ENCODE measurements around the gene ATF1. TPM values are rescaled to one million over a fixed set of nuclear protein-coding genes. Genes with fewer than 3 reads are reported as not detected.
"Not testable (repeated sequence)": the region's sequence is repeated elsewhere in the genome, so short reads cannot be mapped to it uniquely, and the experiment has no call there.

ATF1 gene
- total RNA-seq, 4 donors from 2014 or later = 14.9 to 24.9 (median 20.5) TPM

GRCh38 chr12:50820177-50820576, 56.3 kb downstream of the ATF1 start:
- H3K4me3 ChIP-seq (ENCODE audit: low read depth, poor library complexity, severe bottlenecking) = no peak overlapping the region
- TF ChIP-seq, protein P1, sequence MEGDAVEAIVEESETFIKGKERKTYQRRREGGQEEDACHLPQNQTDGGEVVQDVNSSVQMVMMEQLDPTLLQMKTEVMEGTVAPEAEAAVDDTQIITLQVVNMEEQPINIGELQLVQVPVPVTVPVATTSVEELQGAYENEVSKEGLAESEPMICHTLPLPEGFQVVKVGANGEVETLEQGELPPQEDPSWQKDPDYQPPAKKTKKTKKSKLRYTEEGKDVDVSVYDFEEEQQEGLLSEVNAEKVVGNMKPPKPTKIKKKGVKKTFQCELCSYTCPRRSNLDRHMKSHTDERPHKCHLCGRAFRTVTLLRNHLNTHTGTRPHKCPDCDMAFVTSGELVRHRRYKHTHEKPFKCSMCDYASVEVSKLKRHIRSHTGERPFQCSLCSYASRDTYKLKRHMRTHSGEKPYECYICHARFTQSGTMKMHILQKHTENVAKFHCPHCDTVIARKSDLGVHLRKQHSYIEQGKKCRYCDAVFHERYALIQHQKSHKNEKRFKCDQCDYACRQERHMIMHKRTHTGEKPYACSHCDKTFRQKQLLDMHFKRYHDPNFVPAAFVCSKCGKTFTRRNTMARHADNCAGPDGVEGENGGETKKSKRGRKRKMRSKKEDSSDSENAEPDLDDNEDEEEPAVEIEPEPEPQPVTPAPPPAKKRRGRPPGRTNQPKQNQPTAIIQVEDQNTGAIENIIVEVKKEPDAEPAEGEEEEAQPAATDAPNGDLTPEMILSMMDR (IDR thresholded peaks at IDR 0.05) = no peak
- no peak for TF ChIP-seq POLR2A (IDR thresholded peaks at IDR 0.05)
- DNase-seq (ENCODE audit: low spot score in 2 of 2) = no peak
- intact Hi-C loops (cut with DNase I; ENCODE audit: low total_unique reads) = no loop called here

GRCh38 chr12:50822082-50822481, 58.2 kb downstream of the ATF1 start:
- no peak overlapping the region for H3K4me3 ChIP-seq (ENCODE audit: low read depth, poor library complexity, severe bottlenecking)
- no peak for TF ChIP-seq POLR2A (IDR thresholded peaks at IDR 0.05)
- TF ChIP-seq, protein P1 (IDR thresholded peaks at IDR 0.05) = no peak
- 89 to 95% methylated on average over 1 of the region's 1 CpG for WGBS, 2 donors
- DNase-seq (ENCODE audit: low spot score in 2 of 2) = no peak
- intact Hi-C loops (cut with DNase I; ENCODE audit: low total_unique reads) = no loop called here

DNA sequence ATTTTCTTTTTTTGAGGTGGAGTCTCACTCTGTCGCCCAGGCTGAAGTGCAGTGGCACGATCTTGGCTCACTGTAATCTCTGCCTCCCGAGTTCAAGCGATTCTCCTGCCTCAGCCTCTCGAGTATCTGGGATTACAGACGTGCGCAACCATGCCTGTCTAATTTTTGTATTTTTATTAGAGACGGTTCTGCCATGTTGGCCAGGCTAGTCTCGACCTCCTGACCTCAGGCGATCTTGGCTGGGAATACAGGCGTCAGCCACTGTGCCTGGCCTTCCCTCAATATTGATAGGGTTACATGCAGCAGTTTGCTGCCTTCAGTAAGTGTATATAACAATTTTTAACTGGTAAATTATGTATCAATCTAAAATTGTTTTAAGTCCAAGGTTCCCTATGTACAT, 59.8 kb downstream of the ATF1 start:
- H3K4me3 ChIP-seq (ENCODE audit: low read depth, poor library complexity, severe bottlenecking); DNase-seq (ENCODE audit: low spot score in 2 of 2); intact Hi-C loops (cut with DNase I; ENCODE audit: low total_unique reads): not testable (repeated sequence)
- 89 to 90% methylated on average over 11 of the region's 11 CpGs for WGBS, 2 donors

DNA sequence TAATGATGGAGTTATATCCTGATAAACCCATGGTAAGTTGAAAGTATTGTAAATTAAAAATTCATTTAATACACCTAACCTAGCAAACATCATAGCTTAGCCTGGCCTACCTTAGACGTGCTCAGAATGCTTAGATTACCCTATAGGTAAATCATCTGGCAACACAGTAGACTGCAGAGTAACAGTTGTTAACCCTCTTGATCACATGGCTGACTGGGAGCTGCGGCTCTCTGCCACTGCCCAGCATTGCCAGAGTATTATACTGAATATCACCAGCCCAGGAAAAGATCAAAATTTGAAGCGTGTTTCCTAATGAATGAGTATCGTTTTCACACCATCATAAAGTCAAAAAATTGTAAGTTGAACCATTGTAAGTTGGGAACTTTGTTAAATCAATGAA, 61.0 kb downstream of the ATF1 start:
- intact Hi-C loops (cut with DNase I; ENCODE audit: low total_unique reads) = loop anchor here (5.0 kb wide), 1 partner anchor 162 kb away; no protein-coding TSS in a partner anchor
- no peak for DNase-seq (ENCODE audit: low spot score in 2 of 2)
- H3K4me3 ChIP-seq (ENCODE audit: low read depth, poor library complexity, severe bottlenecking) = no peak overlapping the region
- WGBS, 2 donors = 35 to 37% methylated on average over 4 of the region's 4 CpGs
- TF ChIP-seq POLR2A (IDR thresholded peaks at IDR 0.05) = no peak
- TF ChIP-seq, protein P1 (IDR thresholded peaks at IDR 0.05) = no peak

DNA sequence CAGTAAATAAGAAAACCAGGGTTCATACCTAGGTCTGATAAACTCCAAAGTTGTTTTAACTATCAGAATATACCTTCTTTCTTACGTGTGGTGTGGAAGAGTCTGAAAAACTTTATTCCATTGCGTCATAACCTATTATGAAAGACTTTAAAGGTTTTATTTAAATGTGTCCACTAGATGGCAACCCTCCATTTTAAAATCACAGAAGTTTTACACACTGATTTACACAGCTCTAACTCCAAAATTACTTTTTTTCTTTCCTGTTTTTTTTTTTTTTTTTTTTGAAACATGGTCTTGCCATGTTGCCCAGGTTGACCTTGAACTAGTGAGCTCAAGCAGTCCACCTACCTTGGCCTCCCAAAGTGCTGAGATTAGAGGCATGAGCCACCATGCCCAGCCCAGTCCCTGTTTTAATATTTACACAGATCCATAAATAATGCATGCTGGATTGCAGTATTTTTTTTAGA, 61.5 kb downstream of the ATF1 start:
- intact Hi-C loops (cut with DNase I; ENCODE audit: low total_unique reads) = loop anchor here (5.0 kb wide), 1 partner anchor 162 kb away; no protein-coding TSS in a partner anchor
- no peak overlapping the region for H3K4me3 ChIP-seq (ENCODE audit: low read depth, poor library complexity, severe bottlenecking)
- TF ChIP-seq, protein P1 (IDR thresholded peaks at IDR 0.05) = no peak
- TF ChIP-seq POLR2A (IDR thresholded peaks at IDR 0.05) = no peak
- 1 to 2% methylated on average over 2 of the region's 2 CpGs for WGBS, 2 donors
- DNase-seq (ENCODE audit: low spot score in 2 of 2) = no peak

- no peak for DNase-seq (ENCODE audit: low spot score in 2 of 2)
- WGBS, 2 donors = 69 to 94% methylated on average over 1 of the region's 1 CpG
- intact Hi-C loops (cut with DNase I; ENCODE audit: low total_unique reads) = loop anchor here (5.0 kb wide), 1 partner anchor 159 kb away; no protein-coding TSS in a partner anchor
- no peak overlapping the region for H3K4me3 ChIP-seq (ENCODE audit: low read depth, poor library complexity, severe bottlenecking)
- no peak for TF ChIP-seq POLR2A (IDR thresholded peaks at IDR 0.05)
- TF ChIP-seq, protein P1 (IDR thresholded peaks at IDR 0.05) = no peak
Observed at GRCh38 chr12:50828121-50828520, 64.2 kb downstream of the ATF1 start.
